NT2/D1 (cell line): Measurements from ENCODE around the gene GAB3.

Source experiments
- SUZ12 ChIP-seq: IDR thresholded peaks from 2 replicates; pipeline ENCODE4 v1.6.1; 2011; ENCODE audit not compliant: insufficient read length, insufficient read depth; ENCODE audit errors: extremely low read depth
- YY1 ChIP-seq: IDR thresholded peaks from 2 replicates; pipeline ENCODE4 v1.6.1; 2011; ENCODE audit not compliant: insufficient read length, insufficient read depth

GRCh38 chrX:154661899-154662298 lies 89.0 kb downstream of the GAB3 start:
- TF ChIP-seq SUZ12 = no peak
- no peak for TF ChIP-seq YY1
